Measurements from ENCODE around the gene EHHADH. TPM values are rescaled to one million over a fixed set of nuclear protein-coding genes. Genes with fewer than 3 reads are reported as not detected.

EHHADH gene
- total RNA-seq, 1 experiment from 2014 or later = 3.7 TPM

GRCh38 chr3:185149591-185149990, 104.3 kb downstream of the EHHADH start:
- DNase-seq (ENCODE audit: low spot score) = no peak

- no peak for DNase-seq (ENCODE audit: low spot score)
Measured at GRCh38 chr3:185145511-185145910, 108.3 kb downstream of the EHHADH start.

- DNase-seq (ENCODE audit: low spot score) = no peak
Measured at GRCh38 chr3:185144784-185145183, 109.1 kb downstream of the EHHADH start.

Small RNAs within 50 kb of the gene (small RNA-seq; reads per million reads assigned to genes)
- not detected for gene MIR5588

Other genes with a start within 250 kb of the EHHADH start
- gene C3orf70, start 101.0 kb downstream of the EHHADH start, total RNA-seq (2014; rRNA removed; shearing (Covaris generic)) = not detected in 2 replicates
- 6.6 and 9.6 TPM in 2 replicates for gene MAP3K13, start 109.1 kb upstream of the EHHADH start, total RNA-seq (2014; rRNA removed; shearing (Covaris generic))
- 18.0 and 19.9 TPM in 2 replicates for gene TMEM41A, start 245.0 kb upstream of the EHHADH start, total RNA-seq (2014; rRNA removed; shearing (Covaris generic))